Naive B cell (primary cell): ENCODE measurements around the gene SEL1L. TPM values are rescaled to one million over a fixed set of nuclear protein-coding genes. Genes with fewer than 3 reads are reported as not detected.
"Not testable (repeated sequence)": the region's sequence is repeated elsewhere in the genome, so short reads cannot be mapped to it uniquely, and the experiment has no call there.

Source experiments
- ATAC-seq, 2 donors: fragments of 150-1000 bp; cut with Tn5 transposase; 2 replicates each; pipeline ENCODE4 v1.10.0; 2021; ENCODE audit warnings: low read depth in 2 of 2, mild to moderate bottlenecking in 2 of 2, moderate library complexity in 2 of 2
- DNase-seq: peaks from one replicate; pipeline ENCODE4 v3.0.0; 2022
- H3K27ac Mint-ChIP-seq, 6 donors: one replicate each; pipeline ENCODE4 v1.8.0; 2020 to 2022; ENCODE audit warnings: mild to moderate bottlenecking in 6 of 6, mixed read lengths in 6 of 6, moderate library complexity in 5 of 6, inconsistent platforms in 2 of 6
- H3K27me3 Mint-ChIP-seq, 3 donors: one replicate each; pipeline ENCODE4 v1.8.0; 2021 to 2022; ENCODE audit warnings: mixed read lengths in 3 of 3, mild to moderate bottlenecking in 1 of 3
- H3K36me3 Mint-ChIP-seq, 2 donors: one replicate each; pipeline ENCODE4 v1.8.0; 2020 to 2022; ENCODE audit warnings: mixed read lengths in 2 of 2, inconsistent platforms in 1 of 2, mild to moderate bottlenecking in 1 of 2
- H3K4me1 Mint-ChIP-seq, 3 donors: one replicate each; pipeline ENCODE4 v1.8.0; 2020 to 2022; ENCODE audit warnings: mixed read lengths in 3 of 3, inconsistent platforms in 1 of 3, mild to moderate bottlenecking in 1 of 3, moderate library complexity in 1 of 3
- H3K4me3 Mint-ChIP-seq, 8 donors: one replicate each; pipeline ENCODE4 v1.8.0; 2020 to 2022; ENCODE audit warnings: mild to moderate bottlenecking in 8 of 8, mixed read lengths in 8 of 8, moderate library complexity in 8 of 8, inconsistent platforms in 2 of 8
- H3K9me3 Mint-ChIP-seq, 7 donors: one replicate each; pipeline ENCODE4 v1.8.0; 2020 to 2022; ENCODE audit warnings: mixed read lengths in 7 of 7, mild to moderate bottlenecking in 5 of 7, inconsistent platforms in 2 of 7, moderate library complexity in 1 of 7
- polyA plus RNA-seq, 6 donors: library from polyadenylated mRNA; unstranded; fragments of 300-500 nt; fragmentation: Illumina TruSeq; gene quantifications; one replicate each; pipeline ENCODE4 v1.2.3, GENCODE V29; 2021; ENCODE audit warnings: low read depth in 6 of 6

SEL1L gene
- polyA plus RNA-seq, 6 donors from 2014 or later = 11.6 to 22.5 (median 15.5) TPM

DNA sequence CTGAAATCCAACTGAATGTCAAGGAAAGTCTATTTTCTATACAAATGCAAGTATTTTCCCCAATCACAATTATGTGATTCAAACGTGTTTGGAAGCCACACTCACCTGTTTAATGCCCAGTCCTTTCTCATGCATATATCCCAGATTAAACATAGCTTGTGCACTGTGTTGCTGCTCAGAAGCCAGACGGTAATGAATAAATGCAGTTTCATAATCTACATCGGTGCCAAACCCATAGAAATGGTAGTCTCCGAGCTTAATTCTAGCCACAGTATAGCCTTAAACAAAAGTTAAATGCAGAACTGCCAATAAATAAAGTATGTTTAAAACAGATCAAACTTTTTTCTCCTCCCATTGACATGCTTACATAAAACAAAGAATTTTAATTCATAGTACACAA is 49.5 kb downstream of the SEL1L start:
- H3K9me3 Mint-ChIP-seq = no peaks in the 10 kb centered on the region
- ATAC-seq (no peak), DNase-seq (no peak)
- H3K27ac Mint-ChIP-seq = no peak overlapping the region
- peaks cover 12 to 38% of the 10 kb centered on the region in 2 donors for H3K36me3 Mint-ChIP-seq
- no peaks in the 10 kb centered on the region for H3K27me3 Mint-ChIP-seq
- no peaks in the 10 kb centered on the region for H3K4me1 Mint-ChIP-seq
- H3K4me3 Mint-ChIP-seq = no peak overlapping the region

DNA sequence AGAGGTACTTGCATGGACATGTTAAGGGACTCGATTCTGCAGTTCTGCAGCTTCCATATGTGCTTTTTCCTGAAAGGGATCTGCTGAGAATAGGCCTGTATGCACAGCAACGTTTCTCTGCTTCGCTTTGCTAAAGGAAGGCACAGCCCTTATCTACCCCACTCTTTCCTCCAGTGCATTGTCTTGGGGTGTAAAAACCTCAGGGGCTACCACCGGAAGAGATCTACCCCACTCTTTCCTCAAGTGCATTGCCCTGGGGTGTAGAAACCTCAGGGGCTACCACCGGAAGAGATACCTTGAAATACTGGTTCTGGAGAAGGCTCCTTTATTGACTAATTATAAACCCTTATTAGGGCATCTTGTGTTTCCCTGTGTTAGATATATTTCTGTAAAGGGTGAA is 52.9 kb downstream of the SEL1L start:
- Mint-ChIP-seq H3K9me3 (no peaks in the 10 kb centered on the region), H3K27ac (peak overlapping the region in 1 of 6 donors; percentile 38), H3K4me3 (no peak overlapping the region), H3K27me3 (no peaks in the 10 kb centered on the region), H3K36me3 (peaks cover 0 to 16% of the 10 kb centered on the region in 2 donors), H3K4me1 (no peaks in the 10 kb centered on the region)
- DNase-seq (no peak), ATAC-seq (no peak)

DNA sequence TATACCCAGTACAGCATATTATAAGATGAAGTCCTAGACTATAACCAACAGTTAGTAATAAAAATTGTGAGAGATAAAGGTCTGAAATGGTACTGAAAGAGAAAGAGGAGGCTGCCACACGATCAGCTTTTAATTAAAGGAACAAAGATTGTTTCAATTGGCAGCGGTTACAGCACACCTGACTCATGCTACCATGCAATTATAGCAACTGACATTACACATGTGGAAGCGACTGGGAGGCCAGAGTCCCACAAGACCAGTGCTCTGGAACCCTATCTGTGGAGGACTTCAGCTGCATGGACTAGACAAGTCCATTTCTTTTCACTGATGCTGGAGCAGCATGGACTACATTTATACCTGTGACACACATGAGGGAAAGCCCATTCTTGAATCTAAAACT is 55.2 kb downstream of the SEL1L start:
- Mint-ChIP-seq H3K4me3 (no peak overlapping the region), H3K27ac (no peak overlapping the region), H3K27me3 (no peaks in the 10 kb centered on the region), H3K36me3 (peaks cover 0 to 9% of the 10 kb centered on the region in 2 donors), H3K9me3 (no peaks in the 10 kb centered on the region), H3K4me1 (peaks cover 14 to 15% (median 15%) of the 10 kb centered on the region in 3 donors)
- ATAC-seq = no peak
- no peak for DNase-seq

DNA sequence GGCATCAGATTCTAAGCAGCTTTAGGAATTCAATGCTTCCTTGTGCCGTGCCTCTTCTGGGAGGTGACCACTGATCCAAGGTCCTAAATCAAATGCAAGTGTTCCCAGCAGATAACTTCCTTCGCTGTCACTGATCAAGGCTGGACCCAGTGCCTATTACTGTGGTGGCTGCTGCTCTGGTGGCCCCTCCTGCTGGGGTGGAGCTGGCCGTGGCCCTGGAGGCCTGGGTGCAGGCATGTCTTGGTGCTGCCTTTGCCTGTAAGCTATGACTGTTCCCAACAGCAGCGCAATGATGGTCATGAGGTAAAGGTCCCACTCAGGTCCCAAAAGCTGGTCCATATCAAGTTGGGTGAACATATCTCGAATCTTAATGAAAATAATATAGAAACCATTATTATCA is 56.8 kb downstream of the SEL1L start:
- no peaks in the 10 kb centered on the region for H3K27me3 Mint-ChIP-seq
- H3K36me3 Mint-ChIP-seq = peaks cover 0 to 9% of the 10 kb centered on the region in 2 donors
- H3K4me1 Mint-ChIP-seq = peaks cover 14 to 15% (median 15%) of the 10 kb centered on the region in 3 donors
- ATAC-seq = no peak
- peak overlapping the region in 1 of 6 donors; percentile 85 for H3K27ac Mint-ChIP-seq
- no peak for DNase-seq
- H3K4me3 Mint-ChIP-seq = no peak overlapping the region
- H3K9me3 Mint-ChIP-seq = no peaks in the 10 kb centered on the region

DNA sequence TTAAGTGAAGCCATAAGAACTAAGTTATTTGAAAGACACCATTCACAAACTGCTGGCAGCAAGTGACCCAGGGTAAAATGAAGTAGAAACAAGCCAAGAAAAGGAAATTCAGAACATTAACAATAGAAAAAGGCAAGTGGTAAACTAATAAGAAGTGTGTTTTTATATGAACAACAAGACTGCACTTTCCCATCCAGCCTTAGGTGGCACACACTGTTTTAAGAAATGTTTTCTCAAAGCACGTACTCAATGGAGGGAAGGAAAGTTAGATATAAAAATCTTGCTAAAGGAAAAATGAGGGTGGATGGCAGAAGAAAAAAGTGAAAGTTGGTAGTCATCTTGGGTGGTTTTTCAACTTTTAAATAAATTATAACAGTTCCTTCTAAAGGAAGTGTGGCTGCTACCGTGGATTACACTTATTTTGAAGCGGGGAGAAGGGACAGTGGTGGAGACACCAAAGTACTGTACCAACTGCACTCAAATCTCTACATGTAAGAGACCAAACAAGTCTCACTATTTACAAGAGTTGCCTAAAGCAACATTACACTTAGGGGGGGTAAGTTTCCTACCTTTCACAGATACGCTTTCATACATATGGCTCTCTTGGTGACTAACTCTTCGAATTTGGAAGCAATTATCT is 58.8 kb downstream of the SEL1L start:
- no peak for ATAC-seq

DNA sequence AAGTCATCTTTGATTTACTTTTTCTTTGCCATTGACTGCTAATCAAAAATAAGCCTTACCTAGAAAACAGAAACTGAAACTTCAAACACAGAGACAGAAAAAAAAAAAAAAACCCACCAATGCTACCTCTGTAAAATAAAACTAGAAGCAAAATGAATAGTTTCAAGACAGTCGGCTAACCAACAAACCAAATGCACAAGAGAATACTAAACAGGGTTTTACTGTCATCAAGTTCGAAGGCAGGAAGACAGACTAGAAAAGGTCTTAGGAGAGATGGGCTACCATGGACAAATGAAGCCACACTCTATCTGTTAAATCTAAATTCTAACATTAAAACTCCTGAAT is 59.5 kb downstream of the SEL1L start:
- Mint-ChIP-seq H3K4me3 (peak overlapping the region in 6 of 8 donors; percentile 2 to 69 (median 37)), H3K27ac (peak overlapping the region; percentile 28 to 92 (median 71)), H3K27me3 (no peaks in the 10 kb centered on the region), H3K4me1 (peaks cover 23 to 26% (median 25%) of the 10 kb centered on the region in 3 donors), H3K36me3 (no peaks in the 10 kb centered on the region), H3K9me3 (no peaks in the 10 kb centered on the region)
- DNase-seq (no peak), ATAC-seq (peak; percentile 35 to 63)

More for the DNA sequence above, 58.8 kb downstream of the SEL1L start:
- no peak for DNase-seq
- H3K27me3 Mint-ChIP-seq = no peaks in the 10 kb centered on the region
- H3K27ac Mint-ChIP-seq = peak overlapping the region; percentile 66 to 92 (median 77)
- H3K4me1 Mint-ChIP-seq = peaks cover 23 to 26% (median 25%) of the 10 kb centered on the region in 3 donors
- H3K4me3 Mint-ChIP-seq = peak overlapping the region in 1 of 8 donors; percentile 69
- H3K36me3 Mint-ChIP-seq = peaks cover 0 to 2% of the 10 kb centered on the region in 2 donors
- H3K9me3 Mint-ChIP-seq = no peaks in the 10 kb centered on the region

DNA sequence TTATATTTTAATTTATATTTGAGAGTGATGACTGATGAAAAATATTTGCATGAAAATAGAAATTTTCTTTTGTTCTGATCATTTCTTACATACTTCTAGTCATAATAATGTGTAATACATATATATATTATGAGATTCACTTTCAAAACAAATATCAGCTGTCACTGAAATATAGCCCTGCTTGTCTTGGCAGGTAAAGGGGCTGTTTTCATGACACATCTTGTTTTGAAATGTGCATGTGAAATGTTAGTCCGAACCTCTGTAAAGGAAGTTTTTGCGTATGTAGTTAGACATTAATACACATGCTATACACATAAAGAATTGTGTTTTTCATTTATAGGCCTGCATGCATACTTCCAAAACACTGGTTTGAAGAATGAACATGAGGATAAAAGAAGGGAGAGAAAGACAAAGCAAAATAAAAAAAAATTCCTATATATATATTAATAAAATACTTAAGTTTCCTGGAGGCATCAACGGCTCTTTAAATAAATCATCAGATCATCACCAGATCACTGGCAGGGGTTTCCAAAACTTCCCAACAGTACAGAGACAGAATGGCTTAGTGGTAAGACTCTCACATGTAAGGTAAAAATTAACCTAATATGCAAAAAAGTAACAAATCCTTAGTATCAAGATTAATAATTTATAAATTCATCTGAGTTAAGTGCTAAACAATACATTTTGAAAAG is 60.1 kb downstream of the SEL1L start:
- no peaks in the 10 kb centered on the region for H3K9me3 Mint-ChIP-seq
- H3K36me3 Mint-ChIP-seq = no peaks in the 10 kb centered on the region
- peaks cover 23 to 26% (median 25%) of the 10 kb centered on the region in 3 donors for H3K4me1 Mint-ChIP-seq
- H3K27me3 Mint-ChIP-seq = no peaks in the 10 kb centered on the region
- H3K27ac Mint-ChIP-seq = peak overlapping the region in 5 of 6 donors; percentile 60 to 92 (median 76)
- DNase-seq (no peak), ATAC-seq (no peak)
- H3K4me3 Mint-ChIP-seq = peak overlapping the region in 2 of 8 donors; percentile 36 to 69

DNA sequence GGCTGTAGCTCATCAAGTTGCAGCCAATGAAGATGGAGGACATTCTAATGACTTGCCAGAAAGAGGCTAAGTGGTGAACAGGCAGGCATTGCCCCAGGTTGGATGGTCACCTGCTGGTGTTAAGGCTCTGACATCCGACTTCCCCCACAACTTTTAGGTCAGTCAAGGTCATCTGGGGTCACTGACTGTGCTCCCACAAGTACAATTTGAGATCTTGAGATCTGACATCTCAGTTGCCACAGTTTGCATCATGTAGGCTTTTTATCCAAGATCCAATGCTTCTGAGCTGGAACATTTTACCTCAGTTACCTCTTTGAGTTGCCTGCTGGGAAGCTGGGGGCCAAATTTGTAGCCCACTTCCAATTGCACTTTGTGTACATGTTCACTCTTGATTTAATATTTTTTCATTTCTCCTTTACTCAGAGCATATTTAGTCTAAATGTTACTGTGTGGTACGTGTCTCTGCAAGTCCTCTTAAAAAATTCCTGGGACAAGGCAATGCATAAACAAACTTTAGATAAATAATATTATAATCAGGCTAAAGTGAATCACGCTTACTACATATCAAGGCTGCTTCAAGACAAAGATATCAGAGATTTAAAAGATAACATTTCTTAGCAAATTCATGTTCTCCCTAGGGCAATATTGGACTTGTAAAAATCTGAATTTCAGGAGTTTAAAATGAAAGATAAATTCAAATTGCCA is 61.4 kb downstream of the SEL1L start:
- H3K36me3 Mint-ChIP-seq = no peaks in the 10 kb centered on the region
- H3K27ac Mint-ChIP-seq = peak overlapping the region in 1 of 6 donors; percentile 10
- ATAC-seq = no peak
- DNase-seq = no peak
- no peaks in the 10 kb centered on the region for H3K27me3 Mint-ChIP-seq
- H3K9me3 Mint-ChIP-seq = no peaks in the 10 kb centered on the region
- peaks cover 23 to 26% (median 25%) of the 10 kb centered on the region in 3 donors for H3K4me1 Mint-ChIP-seq
- H3K4me3 Mint-ChIP-seq = no peak overlapping the region

DNA sequence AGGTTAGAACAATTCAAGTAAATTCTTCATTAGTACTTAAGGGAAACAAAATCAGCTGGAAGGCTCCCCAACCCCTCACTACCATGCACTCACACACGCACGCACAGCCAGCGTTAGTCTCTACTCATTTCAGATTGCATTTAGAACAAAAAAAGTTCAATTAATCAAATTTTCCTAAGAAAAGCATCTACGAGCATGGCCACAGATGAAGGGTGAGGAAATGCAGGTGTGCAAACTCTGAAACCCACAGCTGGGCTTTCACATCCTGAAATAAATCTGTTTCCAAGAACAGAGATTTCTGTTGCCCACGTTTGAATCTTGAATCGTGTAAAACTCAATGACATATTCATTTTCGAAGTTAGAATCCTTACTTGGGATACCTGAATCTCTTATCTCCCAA is 62.6 kb downstream of the SEL1L start:
- no peaks in the 10 kb centered on the region for H3K36me3 Mint-ChIP-seq
- H3K4me3 Mint-ChIP-seq = peak overlapping the region in 1 of 8 donors; percentile 12
- H3K4me1 Mint-ChIP-seq = peaks cover 23 to 26% (median 25%) of the 10 kb centered on the region in 3 donors
- no peaks in the 10 kb centered on the region for H3K27me3 Mint-ChIP-seq
- peak overlapping the region in 2 of 6 donors; percentile 42 to 81 for H3K27ac Mint-ChIP-seq
- no peak for DNase-seq
- no peaks in the 10 kb centered on the region for H3K9me3 Mint-ChIP-seq
- ATAC-seq = no peak

DNA sequence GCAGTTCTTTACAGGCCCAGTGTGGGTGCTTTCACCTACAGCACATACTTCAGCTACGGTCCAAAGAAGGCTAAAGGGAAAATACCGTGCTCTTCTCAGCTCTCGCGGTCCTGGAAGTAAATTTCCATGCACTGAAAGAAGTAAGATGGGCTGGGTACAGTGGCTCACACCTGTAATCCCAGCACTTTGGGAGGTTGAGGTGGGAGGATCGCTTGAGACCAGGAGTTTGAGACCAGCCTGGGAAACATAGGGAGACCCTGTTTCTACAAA is 63.2 kb downstream of the SEL1L start:
- H3K27me3 Mint-ChIP-seq = not testable (repeated sequence)

DNA sequence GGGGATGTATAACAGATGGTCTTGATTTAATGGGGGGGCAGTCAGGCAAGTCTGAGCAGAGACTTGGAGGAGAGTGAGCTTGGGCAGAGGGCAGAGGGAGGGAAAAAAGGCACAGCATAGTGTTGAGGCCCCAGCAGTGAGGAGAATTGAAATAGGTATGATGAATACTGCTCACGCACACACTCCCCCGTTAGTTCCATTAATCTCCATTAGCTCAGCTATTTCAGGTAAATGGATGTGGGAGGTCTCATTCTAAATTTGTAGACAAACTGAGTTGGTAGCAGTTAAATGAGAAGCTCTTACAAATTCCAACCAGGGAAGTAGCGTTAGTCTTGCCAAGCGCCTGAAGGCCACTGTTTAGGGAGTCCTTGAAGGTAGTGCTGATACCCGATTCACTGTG is 66.8 kb downstream of the SEL1L start:
- H3K9me3 Mint-ChIP-seq = no peaks in the 10 kb centered on the region
- no peaks in the 10 kb centered on the region for H3K36me3 Mint-ChIP-seq
- peak overlapping the region in 1 of 6 donors; percentile 19 for H3K27ac Mint-ChIP-seq
- ATAC-seq (no peak), DNase-seq (no peak)
- H3K27me3 Mint-ChIP-seq = no peaks in the 10 kb centered on the region
- H3K4me1 Mint-ChIP-seq = peaks cover 11 to 16% (median 13%) of the 10 kb centered on the region in 3 donors
- H3K4me3 Mint-ChIP-seq = peak overlapping the region in 1 of 8 donors; percentile 50

More for the DNA sequence above, 63.2 kb downstream of the SEL1L start:
- not testable (repeated sequence) for ATAC-seq, H3K4me3 Mint-ChIP-seq, H3K9me3 Mint-ChIP-seq, H3K36me3 Mint-ChIP-seq, DNase-seq
- Mint-ChIP-seq H3K27ac (peak overlapping the region in 1 of 6 donors; percentile 70), H3K4me1 (peaks cover 23 to 26% (median 25%) of the 10 kb centered on the region in 3 donors)

DNA sequence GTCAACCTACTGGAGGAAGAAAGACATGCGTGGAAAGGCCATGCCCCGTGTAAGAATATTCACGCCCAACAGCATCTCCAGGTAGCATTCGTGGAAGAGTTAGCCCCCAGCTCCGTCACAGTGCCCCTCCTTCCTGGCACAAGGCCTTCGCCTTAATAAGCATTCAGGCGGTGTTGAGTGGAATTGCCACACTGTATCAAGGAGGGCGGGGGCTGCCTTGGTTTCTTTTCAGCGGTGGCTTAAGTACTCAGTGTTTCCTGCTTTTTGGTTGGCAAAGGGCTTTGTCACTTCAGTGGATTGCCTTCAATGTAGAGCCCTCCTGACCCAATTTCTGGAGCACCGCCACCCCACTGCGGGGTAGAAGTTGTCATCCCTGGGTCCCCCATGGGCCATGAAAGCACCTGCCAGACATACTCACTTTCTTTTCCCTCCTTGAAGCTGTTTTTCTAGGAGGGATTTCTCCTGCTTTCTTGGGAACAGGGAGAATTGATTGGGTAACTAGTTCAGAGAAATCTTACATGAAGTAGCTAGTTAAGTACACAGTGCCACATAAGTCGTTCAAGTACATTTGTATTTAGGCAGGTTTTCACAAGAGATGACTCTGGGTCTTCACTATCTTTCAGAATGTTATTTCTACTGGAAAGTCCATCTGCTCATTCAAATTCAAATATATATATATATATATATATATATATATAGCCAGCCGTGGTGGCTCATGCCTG is 68.0 kb downstream of the SEL1L start:
- peak overlapping the region in 6 of 8 donors; percentile 15 to 76 (median 60) for H3K4me3 Mint-ChIP-seq
- peaks cover 0 to 5% (median 3%) of the 10 kb centered on the region in 3 donors for H3K27me3 Mint-ChIP-seq
- DNase-seq = no peak
- H3K4me1 Mint-ChIP-seq = peaks cover 5 to 8% (median 6%) of the 10 kb centered on the region in 3 donors
- peak overlapping the region in 2 of 6 donors; percentile 15 to 43 for H3K27ac Mint-ChIP-seq
- no peak for ATAC-seq
- H3K36me3 Mint-ChIP-seq = no peaks in the 10 kb centered on the region
- H3K9me3 Mint-ChIP-seq = no peaks in the 10 kb centered on the region

DNA sequence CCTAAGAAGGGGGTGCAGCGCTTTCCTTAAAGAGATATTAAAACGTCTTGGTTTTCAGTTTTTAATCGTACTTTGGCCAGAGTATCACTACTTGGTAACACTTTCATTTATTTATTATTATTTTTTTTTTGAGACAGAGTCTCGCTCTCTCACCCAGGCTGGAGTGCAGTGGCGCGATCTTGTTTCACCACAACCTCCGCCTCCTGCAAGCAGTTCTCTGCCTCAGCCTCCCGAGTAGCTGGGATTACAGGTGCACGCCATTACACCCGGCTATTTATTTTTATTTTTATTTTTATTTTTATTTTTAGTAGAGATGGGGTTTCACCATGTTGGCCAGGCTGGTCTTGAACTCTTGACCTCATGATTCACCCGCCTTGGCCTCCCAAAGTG is 68.7 kb downstream of the SEL1L start:
- not testable (repeated sequence) for H3K27me3 Mint-ChIP-seq, H3K36me3 Mint-ChIP-seq, H3K9me3 Mint-ChIP-seq, H3K4me1 Mint-ChIP-seq, DNase-seq
- H3K4me3 Mint-ChIP-seq = peak overlapping the region; percentile 73 to 90 (median 82)
- ATAC-seq = peak in 1 of 2 donors; percentile 9
- H3K27ac Mint-ChIP-seq = peak overlapping the region in 3 of 6 donors; percentile 43 to 81 (median 57)
